GM21717 (cell line): ENCODE data around the gene CPEB1.
"Not testable (repeated sequence)": the region's sequence is repeated elsewhere in the genome, so short reads cannot be mapped to it uniquely, and the experiment has no call there.

Source experiments
- ATAC-seq: cut with Tn5 transposase; IDR thresholded peaks from one replicate; pipeline ENCODE4 v1.9.1; 2021; ENCODE audit warnings: mild to moderate bottlenecking, moderate library complexity; ENCODE audit not compliant: unreplicated experiment

The CPEB1 gene

DNA sequence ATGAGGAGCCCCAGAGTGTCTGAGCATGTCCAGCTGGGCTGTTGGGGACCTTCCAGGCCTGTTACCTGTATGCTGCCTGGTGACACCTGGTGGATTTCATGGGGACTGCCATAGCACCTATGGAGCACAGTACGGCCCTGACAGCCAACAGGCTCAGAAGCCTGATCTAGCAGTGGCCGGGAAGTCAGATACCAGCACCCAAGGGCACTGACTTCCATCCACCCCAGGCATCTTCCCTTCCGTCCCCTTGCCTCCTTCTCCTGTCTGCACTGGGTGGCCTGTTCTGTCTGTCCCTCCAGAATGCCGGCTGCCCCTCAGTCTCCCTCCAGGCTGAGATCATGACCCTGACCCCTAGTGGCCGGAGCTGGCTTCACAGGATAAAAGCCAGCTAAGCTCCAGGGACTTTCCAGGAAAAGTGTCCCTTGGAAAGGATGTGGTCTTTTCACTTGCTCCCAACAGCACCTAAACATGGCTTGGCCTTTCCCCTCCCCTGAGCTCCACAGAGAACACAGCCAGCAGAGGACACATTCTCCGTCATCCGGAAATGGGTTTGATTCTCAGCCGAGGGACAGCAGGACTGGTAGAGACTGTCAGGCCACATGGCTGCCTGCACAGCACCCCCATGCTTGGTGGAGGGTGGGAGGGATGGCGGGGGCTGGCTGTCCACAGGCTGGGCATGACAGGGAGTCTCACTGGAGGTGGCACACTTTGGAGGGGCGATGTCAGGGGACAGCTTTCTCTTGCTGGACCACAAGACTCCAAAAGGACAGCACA, 116.4 kb downstream of the CPEB1 start:
- ATAC-seq, result peak; percentile 84

DNA sequence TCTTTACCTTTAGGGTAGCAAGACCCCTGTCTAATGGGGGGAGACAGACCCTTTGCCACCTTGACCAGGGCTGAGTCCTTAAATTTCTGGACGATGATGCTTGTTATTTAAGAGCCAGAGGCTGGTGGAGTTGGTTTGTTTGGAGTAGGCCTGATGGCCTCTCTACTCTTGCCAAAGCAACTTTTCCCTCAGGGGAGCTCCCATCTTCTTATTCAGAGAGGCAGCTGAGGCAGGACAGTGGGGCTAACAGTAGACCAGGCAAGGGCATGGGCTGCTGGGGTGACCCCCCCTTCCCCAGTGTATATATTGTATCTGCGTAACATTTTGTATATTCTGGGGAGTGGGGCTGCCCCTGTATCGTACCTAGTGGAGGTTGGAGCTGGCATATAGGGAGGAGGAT, 117.2 kb downstream of the CPEB1 start:
- no peak for ATAC-seq

- not testable (repeated sequence) for ATAC-seq
Measured at GRCh38 chr15:82513587-82513986, 133.6 kb downstream of the CPEB1 start.

DNA sequence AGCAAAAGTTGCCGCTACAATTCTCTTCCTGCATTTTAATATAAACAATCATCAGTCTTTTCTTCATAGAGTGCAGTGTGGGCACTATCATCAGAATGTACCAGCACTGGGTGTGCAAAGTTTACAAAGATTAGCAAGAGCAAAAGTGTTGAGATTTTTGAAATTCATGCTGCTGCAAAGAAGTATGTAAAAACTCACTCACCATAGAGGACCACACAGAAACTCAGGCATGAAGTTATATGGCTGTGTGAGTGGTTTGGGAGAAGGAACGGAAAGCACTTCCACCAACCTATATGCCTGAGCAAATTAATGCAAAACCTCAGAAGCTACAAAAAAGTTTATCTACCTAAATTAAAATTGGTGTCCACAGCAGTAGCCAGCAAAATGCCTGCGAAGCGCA, 139.5 kb downstream of the CPEB1 start:
- not testable (repeated sequence) for ATAC-seq

GRCh38 chr15:82507087-82507486, 140.1 kb downstream of the CPEB1 start:
- ATAC-seq, result not testable (repeated sequence)

DNA sequence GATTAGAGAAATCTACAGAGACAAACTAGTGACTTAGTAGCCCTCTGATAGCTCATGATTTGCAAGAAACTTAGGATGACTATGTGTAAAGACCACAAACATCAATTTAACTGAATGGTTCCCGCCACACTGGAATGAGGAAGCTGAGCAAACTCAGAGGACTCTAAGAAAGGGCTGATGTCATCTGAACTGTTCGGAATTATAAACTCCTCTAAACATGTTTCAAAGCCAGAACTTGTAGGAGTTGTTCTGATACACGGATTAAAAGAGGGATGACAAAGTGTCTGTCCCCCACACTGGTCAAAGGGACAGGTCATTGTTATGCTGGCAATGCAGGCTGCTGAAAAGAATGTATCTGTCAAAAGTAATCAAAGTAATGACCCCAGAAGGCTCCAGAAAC, 141.3 kb downstream of the CPEB1 start:
- not testable (repeated sequence) for ATAC-seq

- ATAC-seq, result not testable (repeated sequence)
Measured at GRCh38 chr15:82504074-82504473, 143.1 kb downstream of the CPEB1 start.

DNA sequence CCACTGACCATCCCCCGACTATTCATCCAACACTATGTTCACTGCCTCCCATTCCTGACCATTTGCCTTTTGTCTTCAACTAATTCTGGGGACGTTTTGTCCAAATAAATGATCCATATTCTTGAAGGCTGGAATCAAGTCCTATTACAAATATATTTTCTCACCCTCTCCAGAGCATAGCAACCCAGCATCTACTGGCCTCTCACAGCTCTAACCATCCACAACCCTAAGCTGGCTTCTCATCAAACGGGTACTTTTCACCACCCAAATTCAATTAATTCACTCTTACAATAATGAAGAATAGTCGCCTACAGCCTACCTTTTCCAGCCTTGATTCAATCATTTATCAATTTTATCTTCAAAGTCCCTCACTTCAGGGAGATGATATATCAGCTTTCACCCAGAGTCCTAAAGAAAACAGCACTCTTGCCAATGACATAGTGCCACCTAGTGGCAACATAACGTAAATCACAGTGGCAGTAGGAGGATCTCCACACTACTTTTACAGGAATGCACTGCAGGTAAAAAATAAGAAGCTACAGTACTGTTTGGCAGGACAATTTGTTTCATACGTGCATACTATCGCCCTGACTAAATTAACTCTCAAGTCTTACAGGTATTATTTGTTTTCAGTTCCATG, 144.3 kb downstream of the CPEB1 start:
- ATAC-seq, result not testable (repeated sequence)

DNA sequence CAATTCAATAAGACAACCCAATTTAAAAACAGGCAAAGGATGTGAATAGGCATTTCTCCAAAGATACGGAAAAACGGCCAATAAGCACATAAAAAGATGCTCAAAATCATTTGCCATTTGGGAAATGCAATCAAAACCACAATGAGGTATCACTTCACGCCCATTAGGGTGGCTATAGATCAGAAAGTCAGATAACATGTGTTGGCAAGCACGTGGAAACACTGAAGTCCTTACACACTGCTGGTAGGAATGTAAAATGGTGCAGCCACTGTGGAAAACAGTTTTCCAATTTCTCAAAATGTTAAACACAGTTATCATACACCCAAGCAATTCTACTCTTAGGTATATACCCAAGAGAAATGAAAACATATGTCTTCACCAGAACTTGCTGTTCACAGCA, 146.4 kb downstream of the CPEB1 start:
- ATAC-seq, result not testable (repeated sequence)

DNA sequence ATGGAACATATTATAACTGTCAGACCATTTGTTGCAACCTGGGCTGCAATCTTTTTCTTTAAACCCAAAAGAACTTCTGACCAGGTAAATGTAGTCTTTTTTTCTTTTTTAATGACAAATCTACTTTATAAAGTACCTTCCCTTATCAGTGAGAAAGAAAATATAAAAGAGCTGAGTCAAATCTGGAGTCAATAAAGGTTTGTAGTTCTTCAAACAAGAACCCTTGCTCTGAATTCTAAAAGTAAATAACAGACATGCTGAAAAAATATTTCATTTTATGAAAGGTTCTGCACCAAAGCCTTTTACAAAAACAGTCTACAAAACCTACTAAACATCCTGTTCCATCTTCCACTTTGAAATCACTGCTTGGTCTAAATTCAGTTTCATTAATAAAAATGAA, 149.2 kb downstream of the CPEB1 start:
- ATAC-seq, result not testable (repeated sequence)
